ENCODE measurements around the gene LAMC2. TPM values are rescaled to one million over a fixed set of nuclear protein-coding genes. Genes with fewer than 3 reads are reported as not detected.

The LAMC2 gene
- total RNA-seq, 2 experiments from 2014 or later = not detected

GRCh38 chr1:183180634-183181056, 5.4 kb upstream of the LAMC2 start:
- H3K4me1 Mint-ChIP-seq = peaks cover 4% of the 10 kb centered on the region
- peaks cover 10% of the 10 kb centered on the region for H3K27me3 Mint-ChIP-seq
- no peaks in the 10 kb centered on the region for H3K36me3 Mint-ChIP-seq
- CTCF ChIA-PET = interaction anchor here (0.9 kb wide), 1 partner anchor 25 kb away, joined by 3 read pairs; no protein-coding TSS in a partner anchor
- no peak overlapping the region for H3K27ac Mint-ChIP-seq
- no peak overlapping the region for H3K4me3 Mint-ChIP-seq
- H3K9me3 Mint-ChIP-seq (ENCODE audit: low read depth) = no peaks in the 10 kb centered on the region
- DNase-seq (no peak), ATAC-seq (no peak)

- H3K27ac Mint-ChIP-seq = no peak overlapping the region
- no peaks in the 10 kb centered on the region for H3K9me3 Mint-ChIP-seq (ENCODE audit: low read depth)
- DNase-seq (no peak), ATAC-seq (no peak)
- no peak overlapping the region for H3K4me3 Mint-ChIP-seq
- no peaks in the 10 kb centered on the region for H3K36me3 Mint-ChIP-seq
- peaks cover 45% of the 10 kb centered on the region for H3K27me3 Mint-ChIP-seq
- CTCF ChIA-PET = no interaction called here
- no peaks in the 10 kb centered on the region for H3K4me1 Mint-ChIP-seq
These were observed 777 bp downstream of the LAMC2 start for GRCh38 chr1:183186841-183187240.

GRCh38 chr1:183188240-183188639, 2.2 kb downstream of the LAMC2 start:
- Mint-ChIP-seq H3K36me3 (no peaks in the 10 kb centered on the region), H3K4me1 (no peaks in the 10 kb centered on the region), H3K9me3 (ENCODE audit: low read depth) (no peaks in the 10 kb centered on the region), H3K4me3 (no peak overlapping the region), H3K27me3 (peaks cover 51% of the 10 kb centered on the region), H3K27ac (no peak overlapping the region)
- CTCF ChIA-PET = no interaction called here
- ATAC-seq = no peak
- DNase-seq = no peak

- CTCF ChIA-PET = no interaction called here
- H3K9me3 Mint-ChIP-seq (ENCODE audit: low read depth) = no peaks in the 10 kb centered on the region
- peaks cover 42% of the 10 kb centered on the region for H3K27me3 Mint-ChIP-seq
- ATAC-seq = no peak
- H3K27ac Mint-ChIP-seq = no peak overlapping the region
- no peaks in the 10 kb centered on the region for H3K36me3 Mint-ChIP-seq
- H3K4me1 Mint-ChIP-seq = peaks cover 17% of the 10 kb centered on the region
- DNase-seq = no peak
- H3K4me3 Mint-ChIP-seq = no peak overlapping the region
These were observed 5.8 kb downstream of the LAMC2 start for GRCh38 chr1:183191833-183192232.

- Mint-ChIP-seq H3K4me1 (peaks cover 17% of the 10 kb centered on the region), H3K36me3 (no peaks in the 10 kb centered on the region), H3K27ac (no peak overlapping the region), H3K4me3 (no peak overlapping the region), H3K9me3 (ENCODE audit: low read depth) (no peaks in the 10 kb centered on the region), H3K27me3 (peaks cover 42% of the 10 kb centered on the region)
- DNase-seq = no peak
- no peak for ATAC-seq
- CTCF ChIA-PET = no interaction called here
These were observed 8.0 kb downstream of the LAMC2 start for GRCh38 chr1:183193963-183194525.

- Mint-ChIP-seq H3K36me3 (no peaks in the 10 kb centered on the region), H3K4me3 (no peak overlapping the region), H3K27ac (peak overlapping the region; percentile 26), H3K9me3 (ENCODE audit: low read depth) (no peaks in the 10 kb centered on the region), H3K27me3 (peaks cover 39% of the 10 kb centered on the region), H3K4me1 (peaks cover 17% of the 10 kb centered on the region)
- CTCF ChIA-PET = interaction anchor here (1.6 kb wide), 1 partner anchor 31 kb away, joined by 6 read pairs; no protein-coding TSS in a partner anchor
- ATAC-seq (peak; percentile 96), DNase-seq (peak; percentile 73)
These were observed 8.6 kb downstream of the LAMC2 start for GRCh38 chr1:183194527-183195141.

GRCh38 chr1:183195142-183195574, 9.1 kb downstream of the LAMC2 start:
- H3K27me3 Mint-ChIP-seq = peaks cover 33% of the 10 kb centered on the region
- H3K4me1 Mint-ChIP-seq = peaks cover 17% of the 10 kb centered on the region
- DNase-seq (no peak), ATAC-seq (peak; percentile 43)
- H3K36me3 Mint-ChIP-seq = no peaks in the 10 kb centered on the region
- H3K9me3 Mint-ChIP-seq (ENCODE audit: low read depth) = no peaks in the 10 kb centered on the region
- peak overlapping the region; percentile 26 for H3K27ac Mint-ChIP-seq
- H3K4me3 Mint-ChIP-seq = no peak overlapping the region
- CTCF ChIA-PET = interaction anchor here (1.6 kb wide), 1 partner anchor 31 kb away, joined by 6 read pairs; no protein-coding TSS in a partner anchor

- Mint-ChIP-seq H3K4me1 (peaks cover 17% of the 10 kb centered on the region), H3K27ac (no peak overlapping the region), H3K9me3 (ENCODE audit: low read depth) (no peaks in the 10 kb centered on the region), H3K36me3 (no peaks in the 10 kb centered on the region), H3K27me3 (peaks cover 32% of the 10 kb centered on the region), H3K4me3 (no peak overlapping the region)
- CTCF ChIA-PET = no interaction called here
- ATAC-seq (no peak), DNase-seq (no peak)
These were observed 11.7 kb downstream of the LAMC2 start for GRCh38 chr1:183197762-183198161.

GRCh38 chr1:183198463-183198862, 12.4 kb downstream of the LAMC2 start:
- CTCF ChIA-PET = no interaction called here
- Mint-ChIP-seq H3K27ac (no peak overlapping the region), H3K4me1 (peaks cover 16% of the 10 kb centered on the region), H3K4me3 (no peak overlapping the region), H3K27me3 (peaks cover 34% of the 10 kb centered on the region), H3K36me3 (no peaks in the 10 kb centered on the region), H3K9me3 (ENCODE audit: low read depth) (no peaks in the 10 kb centered on the region)
- ATAC-seq (no peak), DNase-seq (no peak)

GRCh38 chr1:183199304-183199703, 13.2 kb downstream of the LAMC2 start:
- Mint-ChIP-seq H3K4me1 (peaks cover 12% of the 10 kb centered on the region), H3K27me3 (peaks cover 36% of the 10 kb centered on the region), H3K4me3 (no peak overlapping the region), H3K9me3 (ENCODE audit: low read depth) (no peaks in the 10 kb centered on the region), H3K36me3 (no peaks in the 10 kb centered on the region), H3K27ac (no peak overlapping the region)
- ATAC-seq (no peak), DNase-seq (no peak)
- CTCF ChIA-PET = no interaction called here

GRCh38 chr1:183200451-183200850, 14.4 kb downstream of the LAMC2 start:
- H3K4me3 Mint-ChIP-seq = no peak overlapping the region
- H3K9me3 Mint-ChIP-seq (ENCODE audit: low read depth) = no peaks in the 10 kb centered on the region
- no peak overlapping the region for H3K27ac Mint-ChIP-seq
- no peaks in the 10 kb centered on the region for H3K36me3 Mint-ChIP-seq
- ATAC-seq = no peak
- H3K27me3 Mint-ChIP-seq = peaks cover 41% of the 10 kb centered on the region
- CTCF ChIA-PET = no interaction called here
- H3K4me1 Mint-ChIP-seq = peaks cover 2% of the 10 kb centered on the region
- no peak for DNase-seq

GRCh38 chr1:183203094-183203493, 17.0 kb downstream of the LAMC2 start:
- no peak for ATAC-seq
- Mint-ChIP-seq H3K9me3 (ENCODE audit: low read depth) (no peaks in the 10 kb centered on the region), H3K4me3 (no peak overlapping the region), H3K27ac (no peak overlapping the region), H3K27me3 (peaks cover 32% of the 10 kb centered on the region), H3K36me3 (no peaks in the 10 kb centered on the region), H3K4me1 (no peaks in the 10 kb centered on the region)
- DNase-seq = no peak
- CTCF ChIA-PET = no interaction called here

GRCh38 chr1:183205196-183205781, 19.2 kb downstream of the LAMC2 start:
- H3K4me1 Mint-ChIP-seq = peaks cover 4% of the 10 kb centered on the region
- peaks cover 32% of the 10 kb centered on the region for H3K27me3 Mint-ChIP-seq
- CTCF ChIA-PET = interaction anchor here (1.2 kb wide), 1 partner anchor 23 kb away, joined by 3 read pairs; no protein-coding TSS in a partner anchor
- no peaks in the 10 kb centered on the region for H3K36me3 Mint-ChIP-seq
- DNase-seq (no peak), ATAC-seq (no peak)
- no peak overlapping the region for H3K27ac Mint-ChIP-seq
- H3K9me3 Mint-ChIP-seq (ENCODE audit: low read depth) = no peaks in the 10 kb centered on the region
- no peak overlapping the region for H3K4me3 Mint-ChIP-seq

- H3K9me3 Mint-ChIP-seq (ENCODE audit: low read depth) = no peaks in the 10 kb centered on the region
- H3K36me3 Mint-ChIP-seq = no peaks in the 10 kb centered on the region
- CTCF ChIA-PET = interaction anchor here (0.6 to 1.1 kb wide), 2 partner anchors 11 to 29 kb away, joined by 3 read pairs; no protein-coding TSS in a partner anchor
- no peak overlapping the region for H3K27ac Mint-ChIP-seq
- peaks cover 28% of the 10 kb centered on the region for H3K27me3 Mint-ChIP-seq
- no peak overlapping the region for H3K4me3 Mint-ChIP-seq
- DNase-seq = no peak
- H3K4me1 Mint-ChIP-seq = peaks cover 4% of the 10 kb centered on the region
- no peak for ATAC-seq
These were observed 20.6 kb downstream of the LAMC2 start for GRCh38 chr1:183206538-183207122.

Data from activated CD8-positive, alpha-beta memory T cell treated with anti-CD3 and anti-CD28 coated beads, Interleukin-2, amount 10 ng/mL, durations not matched to agents 7 days and 5 days (primary cell).